H1 (cell line): ENCODE data around the gene PPM1M. TPM values are rescaled to one million over a fixed set of nuclear protein-coding genes. Genes with fewer than 3 reads are reported as not detected.

Experiments used
- BACH1 ChIP-seq: IDR thresholded peaks from 2 replicates; pipeline ENCODE4 v1.6.1; 2012; ENCODE audit warnings: low read length, improper control_type of control experiment
- CEBPB ChIP-seq: IDR thresholded peaks from 2 replicates; pipeline ENCODE4 v1.6.1; 2012; ENCODE audit warnings: low read depth, low read length
- CHD7 ChIP-seq: fragments of 300-600 bp; sonication (generic); IDR thresholded peaks from 2 replicates; pipeline ENCODE4 v1.7.1; 2012; ENCODE audit warnings: low read length, moderate library complexity, mild to moderate bottlenecking, inconsistent platforms; ENCODE audit not compliant: insufficient replicate concordance
- FOSL1 ChIP-seq: IDR thresholded peaks from 2 replicates; pipeline ENCODE4 v1.6.1; 2011; ENCODE audit warnings: mild to moderate bottlenecking, low read depth, low read length, moderate library complexity; ENCODE audit not compliant: insufficient read depth
- GTF2F1 ChIP-seq: IDR thresholded peaks from 2 replicates; pipeline ENCODE4 v1.6.1; 2012; ENCODE audit warnings: low read depth, low read length, improper control_type of control experiment, borderline replicate concordance
- JUN ChIP-seq: IDR thresholded peaks from 2 replicates; pipeline ENCODE4 v1.6.1; 2011; ENCODE audit warnings: low read depth, mild to moderate bottlenecking, improper control_type of control experiment, low read length
- JUND ChIP-seq: IDR thresholded peaks from 2 replicates; pipeline ENCODE4 v1.6.1; 2011; ENCODE audit warnings: mild to moderate bottlenecking, improper control_type of control experiment, low read length
- NRF1 ChIP-seq: IDR thresholded peaks from 2 replicates; pipeline ENCODE4 v1.6.1; 2011; ENCODE audit warnings: mild to moderate bottlenecking, low read depth, low read length, improper control_type of control experiment
- SIN3A ChIP-seq, 2 experiments: IDR thresholded peaks in 1 of 2; conservative IDR thresholded peaks in 1 of 2; 2 replicates each; pipeline ENCODE4 v1.6.1; 2011 to 2012; ENCODE audit warnings: low read length in 2 of 2, improper control_type of control experiment in 1 of 2, low read depth in 1 of 2, mild to moderate bottlenecking in 1 of 2
- TAF1 ChIP-seq: IDR thresholded peaks from 2 replicates; pipeline ENCODE4 v1.6.1; 2011; ENCODE audit warnings: mild to moderate bottlenecking, low read depth, low read length
- polyA plus RNA-seq, 7 experiments: library from polyadenylated mRNA; depleted of rRNA in 3 of 7; stranded (reverse) in 5 of 7; unstranded in 2 of 7; fragments of >200 nt in 5 of 7; fragments of 200-250 nt in 2 of 7; gene quantifications; 1 replicate in 5 of 7; 2 replicates in 1 of 7; 4 replicates in 1 of 7; pipeline versions ENCODE4 v1.2.1 to v1.2.3, GENCODE V29; 2011 to 2013; ENCODE audit warnings: missing spikeins in 2 of 7, mixed read lengths in 2 of 7
- total RNA-seq: library from RNA; stranded (reverse); fragmentation: NEBNext Ultra II Directional; extraction: Animal tissue kit (Norgen Biotek cat#: 25700); gene quantifications from 2 replicates; pipeline ENCODE4 v1.2.1, GENCODE V29; 2021

The PPM1M gene
- total and polyA plus RNA-seq, 2 of the 8 experiments (the other 6 are each of a cell fraction or from before 2014, with no cell fraction given) = 5.2 to 6.3 TPM

- no peak for TF ChIP-seq CHD7
- TF ChIP-seq JUND = no peak
- TF ChIP-seq SIN3A (conservative IDR thresholded peaks at IDR 0.05 in 1 of 2, IDR thresholded peaks at IDR 0.05 in 1 of 2; ENCODE audit: low read depth in 1 of 2, low read length in 2 of 2) = no peak
- 0 out of 2 replicates have a peak, but pooled peaks have one; percentile 52 for TF ChIP-seq FOSL1
- peak; percentile 72 for TF ChIP-seq TAF1
- no peak for TF ChIP-seq CEBPB
- no peak for TF ChIP-seq GTF2F1
- no peak for TF ChIP-seq JUN
- TF ChIP-seq BACH1 = peak; percentile 56
- TF ChIP-seq NRF1 = peak; percentile 47
These were observed 6.5 kb upstream of the PPM1M start, which contains the start of gene TWF2 (continued) for GRCh38 chr3:52238761-52239701.
